HL-60 (cell line): ENCODE results near the gene FMN1.

Experiments used
- DNase-seq, 2 experiments: peaks; one replicate each; pipeline ENCODE4 v3.0.0-alpha.2; 2010 to 2020; ENCODE audit warnings: low read depth in 1 of 2, low spot score in 1 of 2
- H3K27ac ChIP-seq: fragments of 250-450 bp; sonication (Bioruptor Pico); replicated peaks from 2 replicates; pipeline ENCODE4 v1.5.1; 2020; ENCODE audit warnings: mild to moderate bottlenecking, moderate library complexity
- H3K27me3 ChIP-seq: fragments of 250-450 bp; sonication (Bioruptor Pico); 2 replicates; pipeline ENCODE4 v1.5.1; 2021; ENCODE audit warnings: mild to moderate bottlenecking, moderate library complexity; ENCODE audit not compliant: insufficient read depth, poor library complexity, severe bottlenecking
- H3K4me3 ChIP-seq: replicated peaks from 2 replicates; pipeline ENCODE4 v1.5.1; 2011; ENCODE audit warnings: mild to moderate bottlenecking, control low read depth, low read length; ENCODE audit not compliant: insufficient read depth
- CTCF ChIP-seq: IDR thresholded peaks from one replicate; pipeline ENCODE4 v1.5.1; 2011; ENCODE audit warnings: low read length, control low read depth, inconsistent platforms; ENCODE audit not compliant: insufficient read depth
- GABPA ChIP-seq: IDR thresholded peaks from 2 replicates; pipeline ENCODE4 v1.6.1; 2012; ENCODE audit warnings: low read depth
- POLR2AphosphoS5 ChIP-seq: IDR thresholded peaks from 2 replicates; pipeline ENCODE4 v1.6.1; 2012; ENCODE audit warnings: low read depth
- SPI1 ChIP-seq: IDR thresholded peaks from 2 replicates; pipeline ENCODE4 v1.6.1; 2012; ENCODE audit warnings: low read depth, mild to moderate bottlenecking, borderline replicate concordance
- TF ChIP-seq, protein P1 (sequence below): IDR thresholded peaks from 2 replicates; pipeline ENCODE4 v1.6.1; 2012; ENCODE audit warnings: low read depth; ENCODE audit not compliant: insufficient replicate concordance

The FMN1 gene

GRCh38 chr15:32825219-32825618 lies 369.3 kb downstream of the FMN1 start:
- H3K27ac ChIP-seq = no peak overlapping the region
- H3K4me3 ChIP-seq = no peak overlapping the region
- no peaks in the 10 kb centered on the region for H3K27me3 ChIP-seq
- TF ChIP-seq SPI1 (no peak), GABPA (no peak)
- no peak for DNase-seq

DNA sequence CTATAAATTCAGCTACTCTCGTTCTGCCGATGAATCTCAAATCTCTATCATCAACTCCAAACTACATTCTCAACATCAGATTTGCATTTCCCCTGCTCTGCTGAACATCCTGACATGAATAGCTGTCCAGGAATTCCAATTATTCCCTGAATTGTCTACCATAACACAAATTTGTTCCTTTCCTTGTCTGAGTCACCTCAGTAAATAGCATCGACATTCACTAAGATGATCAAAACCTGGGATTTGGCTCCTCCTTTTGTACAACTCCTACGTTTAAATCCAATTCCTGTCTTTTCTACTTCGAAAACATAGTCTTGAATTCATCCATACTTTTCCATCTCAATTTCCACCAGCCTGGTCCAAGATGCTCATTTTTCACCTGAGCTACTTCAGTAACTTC lies 369.7 kb downstream of the FMN1 start:
- H3K4me3 ChIP-seq = no peak overlapping the region
- no peak overlapping the region for H3K27ac ChIP-seq
- no peak for DNase-seq
- H3K27me3 ChIP-seq = no peaks in the 10 kb centered on the region
- TF ChIP-seq SPI1 = no peak

DNA sequence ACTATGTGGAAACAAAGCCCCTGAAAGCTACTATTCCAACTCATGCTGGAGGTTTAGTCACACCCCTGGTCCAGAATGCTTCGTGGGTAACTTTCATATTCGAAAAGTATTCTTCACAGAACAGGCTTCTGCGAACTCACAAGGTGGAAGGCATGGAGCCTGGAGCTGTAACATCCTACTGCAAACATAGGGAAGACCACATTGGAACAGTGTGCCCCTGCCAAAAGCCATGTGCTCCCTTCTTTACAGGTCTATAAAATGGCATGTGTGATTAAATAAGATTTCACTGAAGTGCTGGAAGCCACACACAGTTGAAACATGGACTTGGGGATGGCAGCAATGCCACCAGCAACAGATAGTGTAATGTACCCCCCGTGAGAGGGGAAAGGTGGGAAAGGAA lies 370.8 kb downstream of the FMN1 start:
- no peak for DNase-seq
- H3K4me3 ChIP-seq = no peak overlapping the region
- TF ChIP-seq, protein P1, sequence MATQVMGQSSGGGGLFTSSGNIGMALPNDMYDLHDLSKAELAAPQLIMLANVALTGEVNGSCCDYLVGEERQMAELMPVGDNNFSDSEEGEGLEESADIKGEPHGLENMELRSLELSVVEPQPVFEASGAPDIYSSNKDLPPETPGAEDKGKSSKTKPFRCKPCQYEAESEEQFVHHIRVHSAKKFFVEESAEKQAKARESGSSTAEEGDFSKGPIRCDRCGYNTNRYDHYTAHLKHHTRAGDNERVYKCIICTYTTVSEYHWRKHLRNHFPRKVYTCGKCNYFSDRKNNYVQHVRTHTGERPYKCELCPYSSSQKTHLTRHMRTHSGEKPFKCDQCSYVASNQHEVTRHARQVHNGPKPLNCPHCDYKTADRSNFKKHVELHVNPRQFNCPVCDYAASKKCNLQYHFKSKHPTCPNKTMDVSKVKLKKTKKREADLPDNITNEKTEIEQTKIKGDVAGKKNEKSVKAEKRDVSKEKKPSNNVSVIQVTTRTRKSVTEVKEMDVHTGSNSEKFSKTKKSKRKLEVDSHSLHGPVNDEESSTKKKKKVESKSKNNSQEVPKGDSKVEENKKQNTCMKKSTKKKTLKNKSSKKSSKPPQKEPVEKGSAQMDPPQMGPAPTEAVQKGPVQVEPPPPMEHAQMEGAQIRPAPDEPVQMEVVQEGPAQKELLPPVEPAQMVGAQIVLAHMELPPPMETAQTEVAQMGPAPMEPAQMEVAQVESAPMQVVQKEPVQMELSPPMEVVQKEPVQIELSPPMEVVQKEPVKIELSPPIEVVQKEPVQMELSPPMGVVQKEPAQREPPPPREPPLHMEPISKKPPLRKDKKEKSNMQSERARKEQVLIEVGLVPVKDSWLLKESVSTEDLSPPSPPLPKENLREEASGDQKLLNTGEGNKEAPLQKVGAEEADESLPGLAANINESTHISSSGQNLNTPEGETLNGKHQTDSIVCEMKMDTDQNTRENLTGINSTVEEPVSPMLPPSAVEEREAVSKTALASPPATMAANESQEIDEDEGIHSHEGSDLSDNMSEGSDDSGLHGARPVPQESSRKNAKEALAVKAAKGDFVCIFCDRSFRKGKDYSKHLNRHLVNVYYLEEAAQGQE = no peak
- TF ChIP-seq SPI1 (no peak), CTCF (no peak), GABPA (no peak), POLR2AphosphoS5 (no peak)
- H3K27ac ChIP-seq = no peak overlapping the region
- H3K27me3 ChIP-seq = no peaks in the 10 kb centered on the region

DNA sequence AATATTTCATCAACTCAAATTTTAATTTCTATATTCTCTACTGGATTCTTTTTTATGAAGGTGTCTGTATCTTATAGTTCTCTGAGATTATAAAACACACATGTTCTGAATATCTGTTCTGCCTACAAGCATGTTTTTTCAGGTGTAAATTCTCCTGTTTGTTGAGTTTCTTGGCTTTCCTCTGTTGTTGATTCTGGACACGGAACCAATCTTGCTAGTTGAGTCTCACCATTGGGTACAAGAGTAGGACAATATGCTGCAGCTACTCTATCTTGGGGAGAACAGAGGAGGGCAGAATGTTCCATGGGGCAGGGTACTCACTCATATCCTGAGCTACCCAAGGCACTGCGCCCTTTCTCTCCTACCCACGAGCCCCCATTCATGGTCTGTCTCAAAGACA lies 371.8 kb downstream of the FMN1 start:
- Histone ChIP-seq H3K4me3 (no peak overlapping the region), H3K27ac (no peak overlapping the region), H3K27me3 (no peaks in the 10 kb centered on the region)
- TF ChIP-seq POLR2AphosphoS5 (no peak), SPI1 (no peak)
- no peak for DNase-seq

DNA sequence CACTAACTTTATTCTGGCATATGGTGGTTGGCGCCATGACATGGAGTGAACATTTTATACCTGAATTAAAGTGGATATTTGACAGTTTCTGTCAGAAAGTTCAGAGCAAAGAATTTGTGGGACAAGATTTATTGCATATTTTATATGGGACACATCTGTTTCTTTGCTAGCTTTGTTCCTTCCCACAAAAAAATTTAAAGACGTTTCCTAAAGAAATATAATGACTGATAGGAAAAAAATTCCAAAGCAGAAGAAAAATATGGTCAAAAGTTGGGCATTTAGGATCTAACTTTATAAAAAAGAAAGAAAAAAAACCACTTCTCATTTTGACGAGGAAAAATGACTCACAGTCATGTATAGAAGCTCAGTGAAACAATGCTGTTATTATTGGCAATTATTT lies 375.1 kb downstream of the FMN1 start:
- Histone ChIP-seq H3K4me3 (no peak overlapping the region), H3K27me3 (peaks cover 6% of the 10 kb centered on the region), H3K27ac (no peak overlapping the region)
- no peak for DNase-seq
- no peak for TF ChIP-seq CTCF
- no peak for TF ChIP-seq SPI1
- TF ChIP-seq POLR2AphosphoS5 = no peak
- no peak for TF ChIP-seq GABPA
- TF ChIP-seq, protein P1 = no peak
